AG10803 (cell line): ENCODE data around the gene GSTO2.
"Not testable (repeated sequence)": the region's sequence is repeated elsewhere in the genome, so short reads cannot be mapped to it uniquely, and the experiment has no call there.

Source experiments
- DNase-seq: peaks from one replicate; pipeline ENCODE4 v3.0.0; 2010; ENCODE audit warnings: low read depth
- H3K4me3 ChIP-seq: 2 replicates; pipeline ENCODE4 v1.5.1; 2011; ENCODE audit warnings: mild to moderate bottlenecking, low read length, control low read depth
- TF ChIP-seq, protein P1 (sequence below): conservative IDR thresholded peaks from 2 replicates; pipeline ENCODE4 v1.5.1; 2011; ENCODE audit warnings: mild to moderate bottlenecking, low read length, control low read depth, inconsistent platforms

GSTO2 gene

DNA sequence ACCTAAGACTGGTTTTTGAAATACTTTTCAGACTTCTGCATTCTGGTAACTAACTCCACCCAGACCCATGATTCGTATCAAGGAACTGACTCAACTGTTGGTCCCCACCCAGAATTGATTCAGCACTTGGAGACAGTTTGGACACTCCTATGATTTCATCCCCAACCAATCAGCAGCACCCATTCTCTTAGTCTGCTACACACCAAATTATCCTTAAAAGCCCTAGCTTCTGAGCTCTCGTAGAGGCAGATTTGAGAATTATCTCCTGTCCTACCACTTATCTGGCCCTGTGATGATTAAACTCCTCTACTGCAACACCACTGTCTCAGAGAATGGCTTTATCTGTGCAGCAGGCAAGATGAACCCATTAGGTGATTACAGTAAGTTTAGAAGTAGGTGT is 22.0 kb upstream of the GSTO2 start:
- H3K4me3 ChIP-seq = no peak overlapping the region
- TF ChIP-seq, protein P1, sequence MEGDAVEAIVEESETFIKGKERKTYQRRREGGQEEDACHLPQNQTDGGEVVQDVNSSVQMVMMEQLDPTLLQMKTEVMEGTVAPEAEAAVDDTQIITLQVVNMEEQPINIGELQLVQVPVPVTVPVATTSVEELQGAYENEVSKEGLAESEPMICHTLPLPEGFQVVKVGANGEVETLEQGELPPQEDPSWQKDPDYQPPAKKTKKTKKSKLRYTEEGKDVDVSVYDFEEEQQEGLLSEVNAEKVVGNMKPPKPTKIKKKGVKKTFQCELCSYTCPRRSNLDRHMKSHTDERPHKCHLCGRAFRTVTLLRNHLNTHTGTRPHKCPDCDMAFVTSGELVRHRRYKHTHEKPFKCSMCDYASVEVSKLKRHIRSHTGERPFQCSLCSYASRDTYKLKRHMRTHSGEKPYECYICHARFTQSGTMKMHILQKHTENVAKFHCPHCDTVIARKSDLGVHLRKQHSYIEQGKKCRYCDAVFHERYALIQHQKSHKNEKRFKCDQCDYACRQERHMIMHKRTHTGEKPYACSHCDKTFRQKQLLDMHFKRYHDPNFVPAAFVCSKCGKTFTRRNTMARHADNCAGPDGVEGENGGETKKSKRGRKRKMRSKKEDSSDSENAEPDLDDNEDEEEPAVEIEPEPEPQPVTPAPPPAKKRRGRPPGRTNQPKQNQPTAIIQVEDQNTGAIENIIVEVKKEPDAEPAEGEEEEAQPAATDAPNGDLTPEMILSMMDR = no peak
- DNase-seq = peak; percentile 43

DNA sequence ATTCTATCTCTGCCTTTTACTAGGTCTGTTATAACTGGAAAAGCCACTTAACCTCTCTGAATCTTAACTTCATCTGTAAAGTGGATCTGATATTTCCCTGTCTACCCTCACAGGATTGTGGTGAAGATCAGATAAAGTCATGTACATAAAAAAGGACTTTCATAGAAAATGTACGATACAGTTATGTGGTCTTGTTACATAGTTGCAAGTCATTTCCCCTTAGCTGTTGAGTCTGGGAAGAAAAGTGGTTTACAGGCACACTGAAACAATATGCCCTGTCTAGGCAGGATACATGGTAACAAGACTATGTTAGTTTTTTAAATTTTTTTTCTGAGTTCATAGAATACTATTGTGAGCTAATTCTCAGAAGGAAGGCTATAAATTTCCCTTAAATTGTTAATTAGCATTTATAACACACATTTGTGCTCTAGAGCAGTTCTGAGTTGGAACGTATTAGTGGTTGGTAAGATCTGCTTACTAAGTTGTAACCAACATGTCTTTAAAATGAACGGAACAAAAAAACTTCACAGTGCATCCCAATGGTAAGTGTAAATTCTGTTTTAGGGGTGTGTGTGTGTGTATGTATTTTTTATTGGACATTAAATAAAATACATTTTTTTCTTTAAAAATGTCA is 21.4 kb upstream of the GSTO2 start:
- TF ChIP-seq, protein P1 = no peak
- H3K4me3 ChIP-seq = no peak overlapping the region

DNA sequence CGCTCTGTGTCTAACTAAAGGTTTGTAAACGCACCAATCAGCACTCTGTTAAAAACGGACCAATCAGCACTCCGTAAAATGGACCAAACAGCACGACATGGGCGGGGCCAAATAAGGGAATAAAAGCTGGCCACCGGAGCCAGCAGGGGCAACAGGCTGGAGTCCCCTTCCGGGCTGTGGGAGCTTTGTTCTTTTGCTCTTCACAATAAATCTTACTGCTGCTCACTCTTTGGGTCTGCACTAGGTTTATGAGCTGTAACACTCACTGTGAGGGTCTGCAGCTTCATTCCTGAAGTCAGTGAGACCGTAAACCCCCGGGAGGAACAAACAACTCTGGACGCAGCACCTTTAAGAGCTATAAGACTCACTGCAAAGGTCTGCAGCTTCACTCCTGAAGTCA is 20.1 kb upstream of the GSTO2 start:
- not testable (repeated sequence) for DNase-seq, H3K4me3 ChIP-seq

More for the DNA sequence above, 21.4 kb upstream of the GSTO2 start:
- no peak for DNase-seq

DNA sequence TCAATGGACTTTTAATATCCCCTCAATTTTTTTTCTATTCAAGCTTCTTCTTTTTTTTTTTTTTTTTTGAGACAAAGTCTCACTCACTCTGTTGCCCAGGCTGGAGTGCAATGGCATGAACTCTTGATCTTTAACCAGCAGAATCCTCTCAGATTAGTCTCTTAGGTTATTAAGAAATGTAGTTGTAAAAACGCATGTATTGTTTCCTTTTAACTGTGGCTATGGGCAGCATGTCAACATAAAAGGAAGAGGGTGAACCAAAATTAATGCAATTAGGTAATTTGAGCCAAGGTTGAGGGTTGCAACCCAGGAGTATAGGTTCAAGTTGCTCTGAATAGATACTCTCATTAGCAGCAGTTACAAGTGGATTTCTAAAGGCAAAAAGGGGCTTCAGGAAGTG is 18.6 kb upstream of the GSTO2 start:
- no peak overlapping the region for H3K4me3 ChIP-seq
- TF ChIP-seq, protein P1 = no peak
- no peak for DNase-seq

DNA sequence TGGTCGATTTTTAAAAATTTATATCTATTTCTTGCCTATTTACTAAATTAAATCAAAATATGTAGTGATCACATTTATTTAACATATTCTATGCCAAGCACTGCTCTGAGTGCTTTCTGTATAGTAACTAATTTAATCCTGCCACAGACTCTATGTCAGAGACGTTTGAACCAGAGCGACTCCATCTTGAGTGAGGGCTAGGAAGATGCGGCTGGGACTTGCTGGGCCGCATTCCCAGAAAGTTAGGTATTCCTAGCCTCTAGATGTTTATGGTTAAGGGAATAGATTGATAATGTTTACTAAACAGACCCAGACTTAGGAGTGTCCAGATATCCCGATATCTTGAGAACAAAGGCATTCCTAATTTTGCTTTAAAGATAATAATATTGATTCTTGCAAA is 17.5 kb upstream of the GSTO2 start:
- TF ChIP-seq, protein P1 = no peak
- no peak overlapping the region for H3K4me3 ChIP-seq
- DNase-seq = no peak

DNA sequence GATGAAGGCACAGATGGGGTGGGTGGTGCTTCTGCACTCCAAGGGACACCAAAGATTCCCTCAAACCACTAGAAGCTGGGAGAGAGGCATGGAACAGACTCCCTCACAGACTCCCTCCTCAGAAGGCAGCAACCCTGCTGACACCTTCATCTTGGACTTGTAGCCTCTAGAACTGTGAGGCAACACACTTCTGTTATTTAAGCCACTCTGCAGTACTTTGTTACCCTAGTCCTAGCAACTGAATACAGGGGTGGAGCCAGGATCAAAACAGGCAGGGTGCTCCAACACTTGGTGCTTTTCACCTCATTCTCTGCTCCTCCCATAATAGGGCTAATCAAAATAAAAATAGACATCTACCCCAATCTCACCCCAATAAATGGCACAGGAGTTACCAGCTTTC is 16.6 kb upstream of the GSTO2 start:
- TF ChIP-seq, protein P1 = no peak
- DNase-seq = no peak
- H3K4me3 ChIP-seq = no peak overlapping the region

DNA sequence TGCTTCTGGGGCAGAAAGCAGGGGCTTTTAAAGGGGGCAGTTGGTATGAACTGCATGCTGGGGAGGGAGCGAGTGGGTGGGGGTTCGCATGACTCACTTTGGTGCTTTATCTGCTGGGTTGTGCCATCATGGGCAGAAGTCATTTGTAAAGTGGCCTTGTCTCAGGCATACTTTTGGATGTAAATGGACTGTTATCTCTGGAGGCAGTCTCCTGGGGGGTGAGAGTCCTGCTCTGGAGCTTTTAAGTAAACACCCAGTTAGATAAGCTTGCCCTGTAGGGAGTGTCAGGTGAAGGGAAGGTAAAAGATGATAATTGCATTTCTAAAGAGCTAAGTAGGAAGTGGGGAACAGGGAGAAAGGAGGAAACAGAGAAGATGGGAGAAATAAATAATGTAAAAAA is 15.9 kb upstream of the GSTO2 start:
- DNase-seq = no peak
- H3K4me3 ChIP-seq = no peak overlapping the region
- TF ChIP-seq, protein P1 = no peak
